AG09319 (cell line): Measurements from ENCODE around the gene SPAG9.

Experiments
- DNase-seq: peaks from one replicate; pipeline ENCODE4 v3.0.0-alpha.2; 2010; ENCODE audit warnings: low read depth; ENCODE audit errors: extremely low read depth
- CTCF ChIP-seq: IDR thresholded peaks from 2 replicates; pipeline ENCODE4 v1.5.1; 2011; ENCODE audit warnings: low read depth, mild to moderate bottlenecking, inconsistent platforms, low read length, moderate library complexity

The SPAG9 gene

GRCh38 chr17:51014129-51014528, 106.5 kb downstream of the SPAG9 start:
- DNase-seq = no peak
- no peak for TF ChIP-seq CTCF

- no peak for TF ChIP-seq CTCF
- DNase-seq = no peak
Measured at GRCh38 chr17:51013322-51013721, 107.3 kb downstream of the SPAG9 start.

- DNase-seq = no peak
- TF ChIP-seq CTCF = no peak
Measured at GRCh38 chr17:51012538-51012937, 108.1 kb downstream of the SPAG9 start.

- no peak for TF ChIP-seq CTCF
- DNase-seq = no peak
Measured at GRCh38 chr17:51010173-51010675, 110.4 kb downstream of the SPAG9 start.

- no peak for TF ChIP-seq CTCF
- no peak for DNase-seq
Measured at GRCh38 chr17:51006601-51007000, 114.1 kb downstream of the SPAG9 start.

- TF ChIP-seq CTCF = no peak
- DNase-seq = no peak
Measured at GRCh38 chr17:51005768-51006167, 114.9 kb downstream of the SPAG9 start.

- DNase-seq = no peak
- no peak for TF ChIP-seq CTCF
Measured at GRCh38 chr17:51004249-51004648, 116.4 kb downstream of the SPAG9 start.
